Measurements from ENCODE around the gene ADH5.
"Not testable (repeated sequence)": the region's sequence is repeated elsewhere in the genome, so short reads cannot be mapped to it uniquely, and the experiment has no call there.

The ADH5 gene

DNA sequence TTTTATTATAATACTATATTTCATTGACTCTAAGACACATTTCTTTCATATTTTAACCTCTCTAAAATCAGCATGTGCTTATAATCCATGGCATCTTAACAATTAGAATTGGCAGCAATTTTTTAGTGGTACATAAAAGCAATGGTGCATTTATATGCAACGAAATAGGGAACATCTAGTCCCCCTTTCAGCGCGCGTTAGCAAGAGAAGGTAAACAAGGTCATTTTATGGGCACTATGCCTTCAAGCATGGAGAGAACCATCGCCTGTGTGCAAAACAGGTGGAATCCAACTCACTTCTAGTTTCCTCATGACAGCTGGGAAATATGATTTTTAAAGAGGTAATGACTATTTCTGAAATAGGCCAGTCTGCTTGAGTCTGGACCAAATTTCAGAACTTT is 6.4 kb downstream of the ADH5 start:
- DNase-seq = no peak

DNA sequence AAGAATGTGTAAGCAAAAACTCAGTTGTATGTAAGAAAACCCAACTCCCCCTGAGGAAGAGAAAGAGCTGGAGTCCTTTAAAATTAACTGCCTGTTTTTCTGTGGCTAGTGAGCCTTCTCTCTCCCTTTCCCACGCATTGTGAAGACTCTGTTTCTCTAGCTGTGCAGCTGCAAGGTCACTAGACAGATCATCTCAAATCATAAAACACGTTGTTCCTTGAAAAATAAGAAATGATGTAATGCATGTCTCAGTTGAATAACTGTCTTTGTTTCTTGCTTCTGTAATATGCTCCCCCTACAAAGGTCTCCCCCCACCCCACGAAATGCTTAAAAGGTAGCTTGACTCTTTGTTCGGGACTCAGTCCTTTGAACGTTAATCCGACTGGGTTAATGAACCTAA is 7.7 kb downstream of the ADH5 start:
- not testable (repeated sequence) for DNase-seq

DNA sequence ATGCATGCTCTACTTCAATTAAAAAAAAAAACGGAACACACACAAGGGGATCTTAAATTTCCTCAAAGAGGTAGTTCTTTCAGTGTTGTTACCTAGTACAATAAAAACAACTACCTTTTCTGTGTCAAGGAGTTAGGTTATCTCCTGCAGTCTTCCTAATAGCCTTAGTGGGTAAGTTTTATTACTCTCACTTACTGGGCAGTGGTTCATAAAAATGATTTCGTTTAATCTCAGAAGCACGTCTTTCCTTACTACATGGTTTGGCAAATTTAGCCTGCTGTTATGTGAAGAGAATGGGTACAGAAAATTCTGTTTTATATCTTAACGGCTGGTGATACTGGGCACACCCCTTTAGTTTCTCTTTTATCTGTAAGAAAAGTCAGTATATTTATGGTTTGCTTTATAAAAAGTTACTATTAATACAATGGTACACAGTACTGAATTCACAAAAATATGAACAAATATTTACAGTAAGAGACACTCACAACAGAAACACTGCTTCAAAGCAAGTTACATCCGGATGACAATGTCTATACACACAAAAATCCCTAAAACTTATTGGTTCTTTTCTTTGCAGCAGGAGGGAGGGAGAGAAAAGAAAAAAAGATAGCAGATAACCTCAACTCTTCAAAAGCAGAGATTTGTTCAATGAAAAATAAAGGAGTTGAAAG is 8.8 kb downstream of the ADH5 start:
- DNase-seq = no peak

DNA sequence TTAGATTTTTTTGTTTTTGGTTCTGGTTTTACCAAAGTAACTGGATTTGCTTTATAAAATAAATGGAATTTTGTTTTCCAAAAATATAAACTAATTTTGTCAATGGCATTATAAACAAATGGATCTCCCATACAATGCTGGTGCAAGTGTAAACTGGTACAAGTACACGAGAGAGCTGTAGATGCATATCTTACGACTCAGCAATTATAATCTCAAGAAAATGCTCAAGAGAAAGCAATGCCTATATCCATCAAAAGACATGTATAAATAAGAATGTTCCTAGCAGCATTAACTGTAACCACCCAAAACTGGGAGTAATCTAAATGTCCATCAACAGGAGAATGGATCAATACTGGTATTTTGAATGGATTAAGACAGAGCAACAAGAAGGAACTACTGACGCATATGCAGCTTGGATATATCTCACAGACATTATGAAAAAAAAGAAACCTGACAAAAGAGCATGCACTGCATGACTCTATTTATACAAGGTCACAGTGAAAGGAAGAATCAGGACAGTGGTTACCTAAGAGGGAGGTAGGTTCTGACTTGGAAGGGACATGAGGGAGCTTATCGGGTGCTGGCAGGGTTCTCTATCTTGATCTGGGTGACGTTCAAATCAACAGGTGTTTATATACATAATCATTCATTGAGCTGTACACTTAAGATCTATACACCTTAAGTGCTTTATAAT is 9.5 kb downstream of the ADH5 start:
- DNase-seq = no peak

DNA sequence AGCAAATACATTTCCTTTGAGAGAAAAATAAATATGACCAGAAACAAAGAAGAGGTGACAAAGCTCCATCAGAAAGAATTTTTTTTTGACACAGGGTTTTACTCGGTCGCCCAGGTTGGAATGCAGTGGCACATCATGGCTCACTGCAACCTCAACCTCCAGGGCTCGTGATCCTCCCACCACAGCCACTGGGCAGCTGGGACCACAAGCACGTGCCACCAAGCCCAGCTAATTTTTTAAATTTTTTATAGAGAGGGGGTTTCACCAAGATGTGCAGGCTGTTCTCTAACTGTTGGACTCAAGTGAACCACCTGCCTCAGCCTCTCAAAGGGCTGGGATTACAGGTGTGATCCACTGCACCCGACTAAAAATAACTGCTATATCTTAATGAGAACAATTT is 10.3 kb downstream of the ADH5 start:
- no peak for DNase-seq

DNA sequence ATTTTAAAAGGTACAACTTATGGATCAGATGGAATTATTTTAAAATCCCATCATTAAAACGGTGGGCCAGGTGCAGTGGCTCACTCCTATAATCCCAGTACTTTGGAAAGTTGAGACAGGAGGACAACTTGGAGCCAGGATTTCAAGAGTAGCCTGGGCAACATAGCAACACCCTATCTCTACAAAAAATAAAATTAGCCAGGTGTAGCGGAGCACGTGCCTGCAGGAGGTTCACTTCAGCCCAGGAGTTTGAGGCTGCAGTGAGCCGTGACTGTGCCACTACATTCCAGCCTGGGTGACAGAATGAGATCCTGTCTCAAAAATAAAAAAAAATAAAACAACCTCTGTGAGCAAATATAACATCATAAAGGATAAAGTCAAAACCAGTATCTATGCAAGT is 11.4 kb downstream of the ADH5 start:
- DNase-seq = no peak

DNA sequence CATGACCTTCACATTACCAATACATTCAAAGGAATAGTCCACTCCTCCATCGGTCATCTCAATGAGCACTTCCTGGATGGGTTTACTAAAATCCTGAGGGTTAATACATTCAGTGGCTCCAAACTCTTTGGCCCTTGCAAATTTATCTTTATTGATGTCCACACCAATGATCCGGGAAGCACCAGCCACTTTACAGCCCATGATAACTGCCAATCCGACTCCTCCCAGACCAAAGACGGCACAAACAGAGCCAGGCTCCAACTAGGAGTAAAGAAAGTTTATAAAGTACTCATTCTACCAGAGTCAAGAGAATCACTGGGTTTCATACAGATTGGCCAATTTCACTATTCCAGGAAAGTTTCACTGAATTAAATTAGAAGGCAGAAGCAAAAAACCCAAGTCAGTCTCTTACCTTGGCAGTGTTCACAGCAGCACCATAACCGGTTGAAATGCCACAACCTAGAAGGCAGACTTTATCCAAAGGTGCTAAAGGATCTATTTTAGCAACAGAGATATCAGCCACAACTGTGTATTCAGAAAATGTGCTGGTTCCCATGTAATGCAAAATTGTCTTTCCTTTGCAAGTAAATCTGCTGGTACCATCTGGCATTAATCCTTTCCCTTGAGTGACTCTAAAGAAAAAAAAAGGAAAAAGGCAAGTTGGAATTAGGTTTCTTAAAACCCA is 12.2 kb downstream of the ADH5 start:
- no peak for DNase-seq

DNA sequence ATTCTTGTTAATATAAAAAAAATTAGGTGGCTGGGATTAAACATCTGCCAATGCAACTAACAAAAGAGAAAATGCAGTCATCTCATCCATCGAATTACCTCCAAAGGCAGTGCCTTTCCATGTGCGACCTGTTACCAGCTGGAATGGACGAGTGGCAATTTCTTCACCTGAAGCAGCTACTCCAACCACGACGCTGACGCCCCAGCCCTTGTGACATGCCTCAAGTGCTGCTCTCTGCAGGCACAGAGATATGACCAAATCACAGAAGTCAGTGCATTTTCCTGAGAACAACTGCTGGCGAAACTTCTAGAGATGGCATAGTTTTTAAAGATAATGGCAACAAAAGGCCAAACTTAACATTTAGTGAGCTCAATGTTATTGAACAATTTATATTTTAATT is 13.8 kb downstream of the ADH5 start:
- no peak for DNase-seq

DNA sequence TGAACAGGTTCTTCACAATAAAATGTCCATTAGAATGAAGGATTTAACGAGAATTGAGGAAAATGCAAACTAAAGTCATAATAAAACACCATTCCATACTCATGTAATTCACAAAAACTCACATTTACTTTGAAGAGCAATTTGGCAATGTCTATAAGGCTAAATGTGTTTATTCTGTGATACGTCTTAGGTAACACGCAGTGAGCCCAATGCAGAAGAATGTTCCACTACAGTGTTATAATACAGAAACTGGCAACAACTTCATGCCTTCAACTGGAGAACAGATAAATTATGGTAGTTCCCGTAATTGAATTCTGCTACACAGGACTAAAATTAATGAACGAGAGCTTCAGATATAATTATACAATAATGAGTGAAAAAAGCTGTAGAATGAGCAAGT is 17.4 kb downstream of the ADH5 start:
- no peak for DNase-seq

DNA sequence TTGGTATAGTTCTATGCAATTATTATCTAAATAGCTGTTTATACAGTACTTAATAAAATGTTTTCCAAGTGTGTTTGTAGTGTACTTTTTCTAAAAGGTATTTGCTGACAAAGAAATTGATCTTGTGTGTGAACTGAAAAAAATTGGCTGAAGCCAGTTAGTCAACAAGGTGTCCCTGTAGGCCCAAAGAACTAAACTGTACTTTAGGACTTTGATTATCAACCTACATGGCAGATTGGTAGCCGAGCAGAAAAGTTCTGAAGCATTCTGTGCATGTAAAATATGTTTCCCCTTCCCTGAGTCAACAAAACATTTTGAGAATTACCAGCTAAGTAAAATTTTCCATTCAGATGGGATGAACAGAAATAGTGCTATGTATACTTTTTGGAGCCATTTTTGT is 21.0 kb downstream of the ADH5 start:
- DNase-seq = no peak

DNA sequence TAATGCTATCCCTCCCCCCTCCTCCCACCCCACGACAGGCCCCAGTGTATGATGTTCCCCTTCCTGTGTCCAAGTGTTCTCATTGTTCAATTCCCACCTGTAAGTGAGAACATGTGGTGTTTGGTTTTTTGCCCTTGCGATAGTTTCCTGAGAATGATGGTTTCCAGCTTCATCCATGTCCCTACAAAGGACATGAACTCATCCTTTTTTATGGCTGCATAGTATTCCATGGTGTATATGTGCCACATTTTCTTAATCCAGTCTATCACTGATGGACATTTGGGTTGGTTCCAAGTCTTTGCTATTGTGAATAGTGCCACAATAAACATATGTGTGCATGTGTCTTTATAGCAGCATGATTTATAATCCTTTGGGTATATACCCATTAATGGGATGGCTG is 23.1 kb downstream of the ADH5 start:
- not testable (repeated sequence) for DNase-seq

DNA sequence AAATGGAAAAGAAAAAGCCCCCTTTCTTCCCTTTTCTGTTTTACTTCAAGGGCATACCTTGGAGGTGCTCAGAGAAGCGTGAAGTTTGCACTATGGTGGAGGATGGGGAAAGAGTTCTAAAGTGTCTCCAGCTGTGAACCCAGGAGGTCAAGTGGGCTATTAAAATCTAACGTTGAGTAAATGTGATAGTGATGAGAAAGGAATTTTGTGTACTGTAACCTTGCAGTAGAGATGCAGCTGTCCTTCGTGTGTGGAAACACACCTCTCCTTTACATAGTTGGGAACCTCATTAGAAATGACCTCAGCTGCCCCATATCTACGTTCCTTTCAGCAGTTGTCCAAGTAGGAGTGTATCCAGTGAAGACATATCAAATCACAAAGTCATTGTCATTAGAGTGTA is 26.5 kb downstream of the ADH5 start:
- no peak for DNase-seq

DNA sequence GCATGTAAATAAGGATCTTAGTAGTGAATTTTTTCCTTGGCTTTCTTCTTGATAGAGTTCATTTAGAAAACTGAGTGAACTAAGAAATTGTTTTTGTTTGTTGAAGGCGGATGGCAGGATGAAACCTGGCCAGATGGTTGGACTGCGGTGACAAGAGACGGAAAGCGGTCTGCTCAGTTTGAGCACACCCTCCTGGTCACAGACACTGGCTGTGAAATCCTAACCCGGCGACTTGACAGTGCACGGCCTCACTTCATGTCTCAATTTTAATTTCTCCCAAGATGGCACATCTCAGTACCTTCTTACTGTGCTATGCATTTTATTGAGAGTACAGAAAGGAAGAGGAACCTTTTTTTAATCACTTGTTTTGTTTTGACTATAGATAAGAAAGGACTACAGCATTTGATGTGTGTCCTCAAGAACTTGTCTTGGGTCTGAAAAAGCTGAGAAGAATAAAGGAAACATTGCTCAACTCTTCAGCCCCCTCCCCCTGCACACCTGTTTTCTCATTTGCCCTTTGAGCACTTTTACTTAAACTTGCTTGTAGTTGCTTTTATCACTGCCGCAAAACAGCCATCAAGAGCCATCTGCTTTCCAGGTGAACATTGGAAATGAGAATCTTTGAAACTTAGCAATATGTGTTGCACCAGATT is 27.4 kb downstream of the ADH5 start:
- DNase-seq = no peak

DNA sequence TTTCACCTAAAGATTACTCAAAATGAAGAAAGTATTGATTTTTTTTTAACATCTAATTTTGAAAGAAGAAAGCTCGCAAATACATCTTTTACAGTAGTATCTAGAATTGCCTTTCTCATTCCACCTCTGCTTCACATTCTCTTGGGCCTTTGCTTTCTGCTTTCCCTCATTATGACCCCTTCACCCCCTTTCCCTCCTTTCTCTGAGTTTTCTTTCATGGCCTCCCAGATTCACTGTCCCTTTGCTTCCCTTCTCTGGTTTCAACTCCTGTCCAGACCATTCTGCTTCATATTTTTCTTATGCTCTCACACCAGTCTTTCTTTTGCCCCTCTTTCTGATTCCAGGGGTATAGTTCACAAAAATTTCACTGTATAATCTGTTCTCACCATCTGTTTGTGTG is 29.0 kb downstream of the ADH5 start:
- DNase-seq = no peak

DNA sequence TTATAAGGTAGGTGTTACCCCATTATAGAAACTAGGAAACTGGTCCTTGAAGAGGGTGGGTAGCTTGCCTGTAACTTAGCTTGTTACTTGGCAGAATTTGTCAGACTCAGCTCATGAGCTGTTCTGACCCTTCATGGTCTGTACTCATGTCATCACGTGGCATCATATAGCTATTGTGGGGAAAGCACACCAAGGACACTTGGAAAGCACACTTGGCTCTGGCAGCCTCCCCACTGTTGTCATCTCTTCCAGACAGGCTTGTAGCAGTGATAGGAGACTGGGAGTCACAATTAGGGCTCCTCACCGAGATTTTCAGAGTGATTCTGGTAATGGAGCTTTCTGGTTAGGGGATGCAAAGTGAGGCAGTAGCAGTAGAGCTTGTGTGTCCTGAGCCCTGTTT is 30.4 kb downstream of the ADH5 start:
- no peak for DNase-seq

DNA sequence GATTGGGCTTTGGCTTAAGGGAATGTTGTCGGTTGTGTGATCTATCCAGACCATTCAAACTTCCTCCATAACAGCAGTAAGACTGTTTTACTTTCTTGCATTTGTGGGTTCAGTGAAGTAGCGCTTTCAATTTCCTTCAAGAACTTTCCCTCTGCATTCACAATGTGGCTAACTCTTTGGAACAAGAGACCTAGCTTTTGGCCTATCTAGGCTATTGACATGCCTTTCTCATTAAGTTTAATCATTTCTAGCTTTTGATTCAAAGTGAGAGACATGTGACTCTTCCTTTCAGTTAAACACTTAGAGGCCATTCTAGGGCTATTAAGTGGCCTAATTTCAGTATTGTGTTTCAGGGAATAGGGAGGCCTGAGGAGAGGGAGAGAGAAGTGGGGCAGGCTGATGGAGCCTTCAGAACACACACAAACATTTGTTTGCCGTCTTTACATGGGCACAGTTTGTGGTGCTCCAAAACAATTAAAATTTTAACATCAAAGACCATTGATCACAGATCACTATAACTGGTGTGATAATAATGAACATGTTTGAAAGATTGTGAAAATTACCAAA is 34.1 kb downstream of the ADH5 start:
- no peak for DNase-seq

DNA sequence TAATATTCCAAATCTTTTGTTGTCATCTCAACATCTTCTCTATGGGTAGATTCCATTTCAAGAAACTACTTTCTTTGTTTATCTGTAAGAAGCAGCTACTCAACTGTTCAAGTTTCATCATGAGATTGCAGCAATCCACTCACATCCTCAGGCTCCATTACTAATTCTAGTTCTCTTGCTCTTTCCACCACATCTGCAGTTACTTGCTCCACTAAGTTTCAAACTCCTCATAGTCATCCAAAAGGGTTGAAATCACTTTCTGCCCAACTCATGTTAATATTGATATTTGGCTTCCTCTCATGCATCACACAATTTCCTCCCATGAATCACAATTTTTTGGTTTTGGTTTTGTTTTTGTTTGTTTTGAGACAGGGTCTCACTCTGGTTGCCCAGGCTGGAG is 35.7 kb downstream of the ADH5 start:
- DNase-seq = no peak

DNA sequence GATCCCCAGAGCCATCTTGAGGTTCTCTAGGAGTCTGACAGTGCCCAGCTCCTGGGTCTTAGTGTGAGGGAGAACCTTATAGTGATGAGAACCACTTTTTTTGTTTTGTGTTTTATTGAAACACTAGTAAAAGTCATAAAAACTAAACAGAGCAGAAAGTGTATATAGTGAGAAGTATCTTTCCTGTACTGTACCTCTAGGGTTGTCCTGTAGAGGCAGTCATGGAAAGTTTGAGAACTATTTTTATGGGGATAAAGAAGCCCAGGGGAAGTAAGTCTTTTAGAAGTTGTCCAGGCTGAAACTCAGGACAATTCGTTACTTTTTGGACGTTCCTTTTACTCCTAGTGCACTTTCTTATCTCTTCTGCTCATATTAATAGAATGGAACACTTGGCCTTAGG is 40.9 kb downstream of the ADH5 start:
- DNase-seq = no peak

DNA sequence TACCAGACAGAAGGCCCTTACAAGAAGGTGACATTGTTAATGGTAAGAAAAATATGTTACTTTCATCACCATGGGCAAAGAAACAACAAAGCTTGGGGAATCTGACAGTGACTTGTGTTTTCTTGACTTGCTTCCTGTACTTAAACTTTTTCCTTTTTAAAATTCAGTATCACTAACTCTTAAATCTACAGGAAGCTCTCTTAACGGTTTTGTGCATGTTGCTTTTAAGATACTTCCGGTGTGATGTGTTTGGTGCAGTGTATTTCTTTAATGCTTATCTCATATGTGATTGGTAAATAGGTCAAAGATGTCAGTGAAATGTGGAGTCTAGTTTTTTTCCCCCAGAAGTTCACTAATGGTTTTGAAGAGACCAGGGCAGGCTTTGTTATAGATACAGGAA is 45.2 kb downstream of the ADH5 start:
- DNase-seq = no peak

DNA sequence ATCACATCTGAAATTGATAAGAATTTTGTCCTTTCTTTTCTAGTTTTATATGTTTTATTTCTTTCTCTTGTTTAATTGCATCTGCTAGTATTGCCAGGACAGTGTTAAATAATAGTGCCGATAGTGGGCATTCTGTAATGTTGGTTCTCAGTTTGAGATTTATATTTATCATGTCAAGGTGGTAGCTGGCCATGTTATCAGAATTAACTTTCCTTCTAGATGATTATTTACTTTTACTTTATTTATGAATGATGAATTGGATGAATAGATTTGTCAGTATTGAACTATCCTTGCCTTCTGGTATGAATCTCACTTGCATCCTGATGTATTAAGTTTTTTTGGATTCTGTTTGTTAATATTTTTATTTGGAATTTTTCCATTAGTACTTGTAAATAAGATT is 50.4 kb downstream of the ADH5 start:
- DNase-seq = no peak

DNA sequence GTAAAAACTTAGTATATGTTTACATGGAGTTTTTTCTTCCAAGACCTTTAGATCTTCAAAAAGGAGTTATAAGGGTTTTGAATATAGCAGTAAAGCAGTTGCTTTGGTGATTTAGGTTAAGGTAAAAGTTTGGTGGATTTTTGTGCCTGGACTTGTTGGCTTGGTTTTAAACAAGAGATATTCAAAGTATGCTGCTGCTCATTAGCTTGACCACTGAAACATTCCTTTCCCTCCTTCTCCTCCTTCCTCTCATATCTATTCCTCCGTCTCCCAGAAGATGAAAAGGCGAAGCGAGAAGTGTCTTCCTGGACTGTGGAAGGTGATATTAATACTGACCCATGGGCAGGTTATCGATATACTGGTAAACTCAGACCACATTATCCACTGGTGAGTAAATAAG is 54.6 kb downstream of the ADH5 start:
- DNase-seq = no peak

DNA sequence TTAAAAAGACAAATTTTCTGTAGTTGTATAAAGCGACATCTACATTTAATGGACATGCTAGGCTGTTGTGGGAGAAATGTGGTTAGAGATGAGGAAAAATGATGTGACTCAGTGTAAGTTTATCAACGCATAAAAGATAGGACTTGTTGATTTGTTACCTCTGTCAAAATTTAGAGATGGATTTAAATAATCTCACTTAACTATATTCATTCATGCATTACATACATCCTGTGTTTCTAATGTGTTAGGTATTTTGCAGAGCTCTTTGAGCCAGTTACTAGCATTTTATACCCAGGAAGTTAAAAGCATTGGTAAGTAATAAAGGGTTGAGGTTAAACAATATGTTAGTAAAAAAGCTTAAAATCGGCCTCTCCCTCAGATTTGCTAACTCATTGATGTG is 58.7 kb downstream of the ADH5 start:
- no peak for DNase-seq

DNA sequence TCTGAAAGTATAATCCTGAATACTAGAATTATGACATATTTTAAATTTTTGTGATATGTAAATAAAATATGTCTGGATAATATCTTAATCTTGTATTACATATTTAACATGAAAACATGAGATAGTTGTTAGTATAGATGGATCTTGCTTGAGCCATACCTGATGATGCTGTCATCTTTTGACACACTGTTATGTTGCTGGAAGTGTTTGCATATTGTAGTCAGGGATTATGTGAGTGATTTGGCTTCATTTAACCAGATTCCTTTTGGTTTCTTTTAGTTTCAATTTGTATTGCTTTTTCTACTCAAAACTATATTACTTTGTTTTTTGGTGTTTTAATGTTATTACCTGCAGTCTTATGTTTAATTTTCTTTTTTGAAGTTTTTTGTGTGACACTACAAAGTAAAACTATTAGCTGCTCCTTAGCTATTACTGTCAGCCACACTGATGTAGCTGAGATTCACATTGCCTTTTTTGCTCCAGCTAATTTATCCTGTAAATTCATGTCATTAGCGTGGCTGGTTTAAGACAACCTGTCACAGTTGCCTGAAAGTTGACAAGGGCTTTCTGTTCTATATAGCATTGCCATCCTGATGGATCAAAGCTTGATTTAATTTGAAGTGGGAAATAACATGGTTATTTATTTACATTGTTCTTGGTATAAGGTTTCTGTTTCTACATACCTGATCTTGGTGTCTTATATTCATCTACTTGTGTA is 59.4 kb downstream of the ADH5 start:
- no peak for DNase-seq

Data from suppressor macrophage (primary cell).